GM12878 (cell line): Measurements from ENCODE around the gene GHITM. TPM values are rescaled to one million over a fixed set of nuclear protein-coding genes. Genes with fewer than 3 reads are reported as not detected.

Source experiments
- ATAC-seq: fragments of 200-7000 bp; cut with Tn5 transposase; 3 replicates; pipeline ENCODE4 v1.9.1; 2020; ENCODE audit warnings: mild to moderate bottlenecking, moderate library complexity
- BruUV-seq: library from RNA; stranded (reverse); fragments of 400-500 nt; replicated peaks from 2 replicates; lab custom pipeline; 2021; lab: Mats Ljungman, UMichigan
- CTCF ChIA-PET: fragments of 300-600 bp; sonication (Branson Sonifier 250); formaldehyde crosslinking; extraction: SDS; loops from one replicate; lab custom pipeline; 2021; ENCODE audit warnings: inconsistent platforms; lab: Yijun Ruan, JAX
- POLR2A ChIA-PET: fragments of 350-600 bp; formaldehyde crosslinking; extraction: SDS; loops from one replicate; lab custom pipeline; 2021; ENCODE audit warnings: inconsistent platforms; lab: Charles Lee
- RAD21 ChIA-PET: fragments of 300-600 bp; sonication (Branson Sonifier 250); formaldehyde crosslinking; loops from one replicate; lab custom pipeline; 2023; ENCODE audit warnings: antibody characterized with exemption; ENCODE audit not compliant: unreplicated experiment; lab: Charles Lee
- SMC1A ChIA-PET: fragments of 300-600 bp; sonication (Branson Sonifier 250); formaldehyde crosslinking; loops from one replicate; lab custom pipeline; 2023; ENCODE audit not compliant: unreplicated experiment, uncharacterized antibody; lab: Charles Lee
- DNase-seq: peaks from one replicate; pipeline ENCODE4 v3.0.0-alpha.2; 2011; ENCODE audit warnings: low read depth, low spot score
- FAIRE-seq: peaks from 3 replicates; lab custom pipeline; 2011; peaks lifted over from hg19 to GRCh38; lab: Jason Lieb, UNC
- H2AFZ ChIP-seq: 2 replicates; pipeline ENCODE4 v1.6.0; 2011; ENCODE audit warnings: low read depth, low read length, control low read depth; ENCODE audit not compliant: control insufficient read depth
- H3K27ac ChIP-seq: 2 replicates; pipeline ENCODE4 v1.5.1; 2011; ENCODE audit warnings: control low read depth; ENCODE audit not compliant: control insufficient read depth, insufficient read depth
- H3K27me3 ChIP-seq, 2 experiments: replicated peaks in 1 of 2; 2 replicates each; pipeline versions ENCODE4 v1.6.0 to v1.6.1; 2011; ENCODE audit warnings: low read length in 1 of 2; ENCODE audit not compliant: control insufficient read depth in 2 of 2, insufficient read depth in 2 of 2
- H3K36me3 ChIP-seq, 2 experiments: 2 replicates each; pipeline ENCODE4 v1.5.1; 2011; ENCODE audit warnings: low read length in 1 of 2; ENCODE audit not compliant: control insufficient read depth in 2 of 2, insufficient read depth in 2 of 2
- H3K4me1 ChIP-seq: 2 replicates; pipeline ENCODE4 v1.6.1; 2011; ENCODE audit warnings: mild to moderate bottlenecking, low read length, moderate library complexity, mixed read lengths; ENCODE audit not compliant: control insufficient read depth, insufficient read depth
- H3K4me2 ChIP-seq: 2 replicates; pipeline ENCODE4 v1.6.0; 2011; ENCODE audit warnings: control low read depth; ENCODE audit not compliant: control insufficient read depth, insufficient read depth
- H3K4me3 ChIP-seq: fragments of 200-600 bp; sonication (generic); 2 replicates; pipeline ENCODE4 v1.5.1; 2016
- H3K79me2 ChIP-seq: 2 replicates; pipeline ENCODE4 v1.6.0; 2011; ENCODE audit warnings: low read length; ENCODE audit not compliant: control insufficient read depth, insufficient read depth
- H3K9ac ChIP-seq: 2 replicates; pipeline ENCODE4 v1.8.0; 2011; ENCODE audit warnings: low read length, control low read depth, mixed read lengths; ENCODE audit not compliant: control insufficient read depth, insufficient read depth
- H3K9me3 ChIP-seq: replicated peaks from 3 replicates; pipeline ENCODE4 v1.5.1; 2011; ENCODE audit warnings: mild to moderate bottlenecking, low read length; ENCODE audit not compliant: control insufficient read depth, insufficient read depth
- H4K20me1 ChIP-seq: 2 replicates; pipeline ENCODE4 v1.6.0; 2011; ENCODE audit not compliant: control insufficient read depth, insufficient read depth
- ATF7 ChIP-seq: fragments of 450-650 bp; IDR thresholded peaks from 2 replicates; pipeline ENCODE4 v1.6.1; 2016; ENCODE audit warnings: low read depth, mild to moderate bottlenecking
- JUNB ChIP-seq: IDR thresholded peaks from 2 replicates; pipeline ENCODE4 v1.6.1; 2016; ENCODE audit warnings: antibody characterized with exemption, mild to moderate bottlenecking
- MTA3 ChIP-seq: IDR thresholded peaks from 2 replicates; pipeline ENCODE4 v1.6.1; 2012; ENCODE audit warnings: low read length, inconsistent platforms, borderline replicate concordance
- RB1 ChIP-seq: fragments of 450-650 bp; formaldehyde crosslinking; IDR thresholded peaks from 2 replicates; pipeline ENCODE4 v1.6.1; 2017; ENCODE audit warnings: mild to moderate bottlenecking, borderline replicate concordance
- WGBS: methylation state at CpG from one replicate; pipeline ENCODE4 v1.1.6; 2016; ENCODE audit warnings: low lambda C conversion rate; ENCODE audit not compliant: insufficient replicate concordance, insufficient coverage; ENCODE audit errors: missing lambda C conversion rate; 5-methylcytosine and 5-hydroxymethylcytosine counted together
- in situ Hi-C: fragments of 300-500 bp; cut with MboI; formaldehyde crosslinking; loops from 9 replicates; pipeline ENCODE4 v1.14.3; 2018; ENCODE audit warnings: mixed read lengths
- intact Hi-C: fragments of 100-400 bp; cut with micrococcal nuclease; formaldehyde crosslinking; loops from one replicate; pipeline ENCODE4 v1.14.2; 2022; ENCODE audit not compliant: unreplicated experiment
- polyA plus RNA-seq, 11 experiments: library from polyadenylated mRNA; depleted of rRNA in 4 of 11; unstranded in 6 of 11; stranded (reverse) in 5 of 11; fragments of >200 nt; fragmentation: Nextera tagmentation in 4 of 11; fragmentation: Illumina TruSeq in 1 of 11; extraction: Ambion mirVana in 4 of 11; extraction: Trizol in 1 of 11; gene quantifications; 1 replicate in 1 of 11; 2 replicates in 10 of 11; pipeline versions ENCODE4 v1.2.1 to v1.2.3, GENCODE V29; 2011 to 2016; ENCODE audit warnings: inconsistent platforms in 2 of 11, missing spikeins in 2 of 11, low read depth in 1 of 11
- total RNA-seq, 4 experiments: library from RNA; depleted of rRNA in 3 of 4; stranded (reverse); fragments of >200 nt in 3 of 4; fragmentation: Illumina TruSeq in 1 of 4; extraction: Trizol in 1 of 4; gene quantifications; 2 replicates each; pipeline versions ENCODE4 v1.2.1 to v1.2.3, GENCODE V29; 2013 to 2021

GHITM gene
- total and polyA plus RNA-seq, 10 of the 15 experiments (the other 5 are each of a cell fraction or from before 2014, with no cell fraction given), result 120 to 501 (median 209) TPM

GRCh38 chr10:84158550-84158949 is 19.2 kb downstream of the GHITM start:
- ChIA-PET RAD21 (interaction anchor here (1.0 to 1.2 kb wide), 3 partner anchors 10 to 43 kb away, joined by 3 to 5 read pairs (median 3); no protein-coding TSS in a partner anchor), POLR2A (no interaction called here), SMC1A (interaction anchor here (1.0 to 4.5 kb wide), 5 partner anchors 8 to 43 kb away, joined by 3 to 21 read pairs (median 4); partner anchors contain the start of gene GHITM), CTCF (interaction anchor here (0.9 to 25.5 kb wide), 4 partner anchors 10 to 45 kb away, joined by 3 to 788 read pairs (median 32); partner anchors contain the start of gene CDHR1)
- 48% methylated on average over 4 of the region's 4 CpGs for WGBS
- Histone ChIP-seq H2AFZ (no peak overlapping the region), H3K4me3 (no peak overlapping the region), H3K79me2 (peaks cover 17% of the 10 kb centered on the region), H3K36me3 (peaks cover 0 to 19% of the 10 kb centered on the region in 2 experiments; a peak in 3 of 4 replicates), H3K27ac (no peak overlapping the region), H3K4me2 (no peak overlapping the region), H4K20me1 (peaks cover 3% of the 10 kb centered on the region; the same call in 1 of the 2 replicates), H3K9me3 (no peaks in the 10 kb centered on the region), H3K27me3 (no peaks in the 10 kb centered on the region), H3K9ac (no peak overlapping the region), H3K4me1 (peaks cover 7% of the 10 kb centered on the region)
- BruUV-seq, result no TSS peak
- FAIRE-seq, result no peak
- no peak for DNase-seq
- no peak for TF ChIP-seq ATF7
- TF ChIP-seq RB1, result no peak
- peak; percentile 44 for ATAC-seq
- in situ Hi-C loops (no loop called here), intact Hi-C loops (loop anchor here (10.0 kb wide), 1 partner anchor 376 kb away; no protein-coding TSS in a partner anchor)

- no peak for FAIRE-seq
- Histone ChIP-seq H3K4me3 (no peak overlapping the region), H3K4me1 (peaks cover 7% of the 10 kb centered on the region), H3K4me2 (no peak overlapping the region), H4K20me1 (peaks cover 3% of the 10 kb centered on the region; the same call in 1 of the 2 replicates), H3K27ac (no peak overlapping the region), H3K9me3 (no peaks in the 10 kb centered on the region), H3K79me2 (peaks cover 18% of the 10 kb centered on the region), H2AFZ (no peak overlapping the region), H3K36me3 (peaks cover 0 to 16% of the 10 kb centered on the region in 2 experiments; a peak in 3 of 4 replicates), H3K9ac (no peak overlapping the region), H3K27me3 (no peaks in the 10 kb centered on the region)
- POLR2A ChIA-PET, result interaction anchor here (0.9 kb wide), 1 partner anchor 10 kb away, joined by 3 read pairs; no protein-coding TSS in a partner anchor
- DNase-seq, result no peak
- TF ChIP-seq MTA3, result 0 out of 2 replicates have a peak, but pooled peaks have one; percentile 25
- no peak for TF ChIP-seq JUNB
- RAD21 ChIA-PET, result interaction anchor here (1.0 to 1.2 kb wide), 3 partner anchors 11 to 42 kb away, joined by 3 to 5 read pairs (median 3); no protein-coding TSS in a partner anchor
- SMC1A ChIA-PET, result interaction anchor here (1.0 to 4.5 kb wide), 6 partner anchors 7 to 42 kb away, joined by 3 to 21 read pairs (median 4); partner anchors contain the start of gene GHITM
- in situ Hi-C loops (no loop called here), intact Hi-C loops (loop anchor here (10.0 kb wide), 1 partner anchor 376 kb away; no protein-coding TSS in a partner anchor)
- CTCF ChIA-PET, result interaction anchor here (0.9 to 25.5 kb wide), 4 partner anchors 10 to 45 kb away, joined by 3 to 788 read pairs (median 32); partner anchors contain the start of gene CDHR1
- WGBS, result 64% methylated on average over 9 of the region's 9 CpGs
- ATAC-seq, result no peak
- BruUV-seq, result no TSS peak
These were observed 19.9 kb downstream of the GHITM start for GRCh38 chr10:84159076-84159685.
